Activated gamma-delta T cell treated with anti-CD3 and anti-CD28 coated beads, Interleukin-2, amount 50 U/mL, for 16 hours (primary cell): Measurements from ENCODE around the gene TSPAN5.
"Not testable (repeated sequence)": the region's sequence is repeated elsewhere in the genome, so short reads cannot be mapped to it uniquely, and the experiment has no call there.

Experiments
- DNase-seq: peaks from one replicate; pipeline ENCODE4 v3.0.0-alpha.2; 2020; ENCODE audit warnings: low read depth

The TSPAN5 gene

GRCh38 chr4:98546910-98547594 lies 111.4 kb downstream of the TSPAN5 start:
- no peak for DNase-seq

- no peak for DNase-seq
Observed at GRCh38 chr4:98544818-98545414, 113.5 kb downstream of the TSPAN5 start.

GRCh38 chr4:98544141-98544817 lies 114.1 kb downstream of the TSPAN5 start:
- no peak for DNase-seq

GRCh38 chr4:98542011-98542410 lies 116.4 kb downstream of the TSPAN5 start:
- no peak for DNase-seq

GRCh38 chr4:98540803-98541202 lies 117.6 kb downstream of the TSPAN5 start:
- no peak for DNase-seq

GRCh38 chr4:98539741-98540140 lies 118.7 kb downstream of the TSPAN5 start:
- DNase-seq: no peak

GRCh38 chr4:98539299-98539698 lies 119.1 kb downstream of the TSPAN5 start:
- DNase-seq: no peak

GRCh38 chr4:98536631-98537030 lies 121.8 kb downstream of the TSPAN5 start:
- no peak for DNase-seq

- DNase-seq: not testable (repeated sequence)
Observed at GRCh38 chr4:98534146-98534545, 124.3 kb downstream of the TSPAN5 start.

- no peak for DNase-seq
Observed at GRCh38 chr4:98530572-98530971, 127.8 kb downstream of the TSPAN5 start.

- no peak for DNase-seq
Observed at GRCh38 chr4:98529970-98530569, 128.3 kb downstream of the TSPAN5 start.

- no peak for DNase-seq
Observed at GRCh38 chr4:98528882-98529281, 129.5 kb downstream of the TSPAN5 start.

- DNase-seq: no peak
Observed at GRCh38 chr4:98527534-98528269, 130.7 kb downstream of the TSPAN5 start.

- DNase-seq: no peak
Observed at GRCh38 chr4:98524230-98524629, 134.2 kb downstream of the TSPAN5 start.

- no peak for DNase-seq
Observed at GRCh38 chr4:98522636-98523395, 135.6 kb downstream of the TSPAN5 start.

GRCh38 chr4:98522062-98522461 lies 136.3 kb downstream of the TSPAN5 start:
- DNase-seq: no peak

- no peak for DNase-seq
Observed at GRCh38 chr4:98521486-98521885, 136.9 kb downstream of the TSPAN5 start.

- DNase-seq: no peak
Observed at GRCh38 chr4:98519268-98519977, 139.0 kb downstream of the TSPAN5 start.

- DNase-seq: no peak
Observed at GRCh38 chr4:98518559-98519267, 139.7 kb downstream of the TSPAN5 start.
